Stimulated activated CD8-positive, alpha-beta memory T cell treated with anti-CD3 and anti-CD28 coated beads, Interleukin-4, amount 100 ng/mL, for 1 hour (primary cell): ENCODE data around the gene COPS3.

ENCODE experiments used
- DNase-seq, 2 donors: peaks; one replicate each; pipeline ENCODE4 v3.0.0-alpha.2; 2020; ENCODE audit warnings: low read depth in 2 of 2, low spot score in 1 of 2

Gene COPS3

DNA sequence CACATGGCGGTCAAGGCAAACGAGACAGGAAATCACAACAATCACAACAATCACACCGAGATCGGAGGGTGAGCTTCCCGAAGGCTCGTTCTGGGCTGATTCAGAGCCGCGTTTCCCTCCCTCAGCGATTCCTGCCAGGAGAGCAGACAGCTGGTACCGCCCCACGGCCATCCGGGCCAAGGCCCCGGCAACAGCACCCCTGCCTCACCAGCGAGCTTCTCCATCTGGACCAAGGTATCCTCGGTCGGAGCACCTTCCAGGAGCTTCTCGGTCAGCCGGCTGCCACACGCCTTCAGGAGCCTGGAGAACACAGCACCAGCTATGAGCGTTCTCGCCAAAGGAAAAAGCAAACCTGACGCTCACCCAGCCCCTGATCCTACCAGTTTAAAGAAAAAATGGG is 59.7 kb downstream of the COPS3 start:
- DNase-seq: no peak

DNA sequence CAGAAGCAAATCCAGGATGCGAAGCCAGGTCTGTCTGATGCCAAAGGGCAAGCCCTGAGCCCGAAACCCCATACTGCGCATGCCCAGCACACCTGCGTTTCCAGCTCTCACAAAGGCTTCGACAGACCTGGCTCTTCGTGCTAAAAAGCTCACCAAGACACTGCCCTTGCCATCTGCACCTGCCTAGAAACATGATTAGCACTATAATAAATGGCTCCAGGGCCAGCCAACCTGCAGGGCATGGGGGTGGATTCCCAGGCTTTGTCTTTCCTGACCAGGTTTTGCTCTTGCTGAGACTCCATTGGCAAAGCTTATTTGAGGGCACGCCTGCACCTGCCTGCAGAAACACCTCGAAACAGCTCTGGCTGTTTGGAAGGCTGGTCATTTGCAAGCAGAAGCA is 60.5 kb downstream of the COPS3 start:
- no peak for DNase-seq

DNA sequence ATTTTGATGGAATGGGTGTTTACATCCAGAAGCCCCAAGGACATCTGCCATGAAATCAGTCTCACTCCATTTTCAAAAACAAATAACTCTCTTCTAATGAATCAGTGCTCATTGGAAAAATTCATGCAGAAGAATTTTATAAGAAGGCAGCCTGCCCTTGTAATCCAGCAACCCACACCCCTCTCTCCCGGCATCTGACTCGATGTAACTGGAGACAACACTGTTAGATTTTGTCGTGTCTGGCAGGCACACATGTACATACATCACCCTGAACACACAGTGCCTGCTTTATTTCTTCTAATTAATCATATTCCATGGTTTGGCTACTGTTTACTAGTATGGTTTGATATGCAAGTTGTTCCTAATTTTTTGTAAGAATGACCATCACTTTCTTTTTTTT is 63.1 kb downstream of the COPS3 start:
- no peak for DNase-seq

DNA sequence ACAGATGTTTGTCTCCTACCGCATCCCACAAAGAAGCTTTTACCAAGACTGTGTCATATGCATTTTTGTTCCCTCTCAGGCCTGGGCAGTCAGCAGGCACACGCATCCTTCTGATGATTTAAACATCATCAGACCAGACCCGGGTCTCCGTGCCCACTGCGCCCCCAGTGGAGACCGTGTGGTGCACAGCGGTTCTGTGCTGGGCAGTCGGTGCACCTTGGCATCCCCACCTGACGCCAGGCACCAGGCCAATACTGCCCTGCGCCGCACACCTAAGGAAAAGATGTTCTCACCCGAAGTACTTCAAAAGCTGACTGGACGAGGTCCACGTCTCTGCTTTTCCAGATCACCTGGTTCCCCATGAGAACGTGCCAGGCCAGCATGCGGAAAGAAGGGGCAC is 64.3 kb downstream of the COPS3 start:
- no peak for DNase-seq

DNA sequence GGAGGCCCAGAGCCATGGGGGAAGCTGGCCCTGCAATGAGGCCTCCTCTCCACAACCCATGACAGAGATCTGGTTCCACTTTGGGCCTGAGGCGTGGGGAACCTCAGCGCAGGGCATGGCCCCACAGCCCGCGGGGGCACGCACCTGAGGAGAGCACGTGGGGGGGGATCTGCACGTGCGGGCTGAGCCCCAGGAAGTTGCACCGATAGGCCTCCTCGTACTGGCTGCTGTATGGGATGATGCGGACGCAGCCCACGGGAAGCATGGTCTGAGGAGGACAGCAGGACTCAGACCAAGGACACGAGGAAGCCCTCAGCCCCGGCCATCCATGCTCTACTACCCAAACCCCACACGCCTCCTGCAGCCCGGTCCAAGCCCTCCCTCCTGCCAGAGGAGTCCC is 64.8 kb downstream of the COPS3 start:
- DNase-seq: no peak

DNA sequence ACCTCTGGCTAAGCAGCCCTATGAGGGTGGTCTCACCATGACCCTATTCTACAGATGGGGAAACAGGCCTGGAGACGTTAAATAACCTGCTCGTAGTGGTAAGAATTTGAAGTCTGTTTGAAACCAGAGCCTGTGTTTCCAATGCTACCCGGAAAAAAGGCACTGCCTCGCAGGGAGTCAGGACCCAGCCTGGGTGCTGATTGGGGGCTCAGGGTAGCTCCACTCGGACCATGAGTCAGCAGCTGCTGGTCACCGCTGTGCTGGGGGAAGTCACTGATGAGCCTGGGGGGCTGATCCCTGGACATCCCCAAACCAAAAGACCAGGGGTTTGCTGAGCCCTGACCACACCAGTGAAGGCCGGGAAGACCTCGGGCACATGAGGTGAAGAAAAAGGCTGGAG is 65.5 kb downstream of the COPS3 start:
- DNase-seq: no peak

DNA sequence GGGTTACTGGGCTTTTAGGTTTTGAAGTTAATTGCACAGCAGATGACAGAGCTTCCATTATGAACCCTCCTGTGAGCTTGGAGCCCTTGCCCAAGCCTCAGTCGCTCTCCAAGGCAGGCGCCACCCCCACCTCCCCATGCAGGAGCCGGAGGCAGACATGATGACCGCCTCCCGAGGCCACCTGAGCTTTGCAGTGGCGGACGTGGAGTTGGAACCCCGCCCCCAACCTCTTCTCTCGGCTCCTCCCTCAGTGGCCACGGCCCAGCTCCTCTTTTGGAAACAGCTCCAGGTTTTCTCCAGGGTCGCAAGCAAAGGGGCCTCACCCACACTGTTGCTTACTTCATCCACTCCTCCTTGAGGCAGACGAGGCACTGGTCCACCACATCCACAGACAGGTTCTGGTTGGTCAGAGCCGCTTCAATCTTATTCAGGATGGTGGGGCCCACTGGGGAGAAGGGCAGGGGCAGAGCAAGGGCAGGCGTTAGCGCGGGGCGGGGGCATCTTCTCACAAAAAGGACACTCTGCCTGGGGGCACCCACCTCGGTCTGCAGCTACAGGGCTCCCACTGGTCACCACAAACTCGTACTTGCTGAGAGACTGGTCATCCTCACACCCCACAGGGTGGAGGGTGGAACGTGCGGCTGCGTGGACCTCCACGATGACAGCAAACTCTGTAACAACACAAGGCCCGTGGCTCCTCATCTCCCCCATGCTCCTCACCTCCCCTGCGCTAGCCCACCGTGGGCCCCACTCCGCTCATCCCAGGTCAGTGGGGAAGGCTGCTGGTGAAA is 66.2 kb downstream of the COPS3 start:
- DNase-seq: no peak

DNA sequence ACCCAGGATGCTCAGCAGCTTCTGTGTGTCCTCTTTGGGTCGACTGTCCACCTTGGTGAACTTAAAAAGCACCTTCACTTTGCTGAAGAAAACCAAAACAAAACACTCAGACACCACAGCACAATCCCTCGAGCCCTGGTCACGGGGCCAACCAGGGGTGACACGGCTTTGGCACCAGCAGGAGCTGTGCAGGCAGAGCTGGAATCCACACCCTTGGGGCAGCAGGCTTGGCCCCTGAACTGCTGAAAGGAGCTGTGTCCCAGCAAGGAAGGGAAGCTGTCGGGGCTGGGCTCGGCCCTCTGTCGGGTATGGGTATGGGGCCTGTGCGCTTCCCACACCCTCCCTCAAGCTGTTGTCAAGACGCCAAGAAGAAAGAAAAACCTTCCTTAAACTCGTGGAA is 67.3 kb downstream of the COPS3 start:
- DNase-seq: no peak

DNA sequence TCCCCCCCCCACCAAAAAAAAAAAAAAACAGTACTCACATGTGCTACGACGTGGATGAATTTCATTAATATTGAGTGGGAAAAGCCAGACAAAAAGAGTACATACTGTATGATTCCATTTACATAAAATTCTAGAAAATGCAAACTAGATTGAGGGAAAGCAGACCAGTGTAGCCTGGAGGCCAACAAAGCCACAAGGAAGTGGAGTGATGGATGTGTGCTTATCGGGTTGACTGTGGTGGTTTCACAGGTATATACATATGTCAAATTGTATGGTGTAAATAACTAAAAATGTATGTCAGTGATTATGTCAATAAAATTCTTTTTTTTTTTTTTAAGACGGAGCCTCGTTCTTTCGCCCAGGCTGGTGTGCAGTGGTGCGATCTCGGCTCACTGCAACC is 73.0 kb downstream of the COPS3 start:
- DNase-seq: no peak

DNA sequence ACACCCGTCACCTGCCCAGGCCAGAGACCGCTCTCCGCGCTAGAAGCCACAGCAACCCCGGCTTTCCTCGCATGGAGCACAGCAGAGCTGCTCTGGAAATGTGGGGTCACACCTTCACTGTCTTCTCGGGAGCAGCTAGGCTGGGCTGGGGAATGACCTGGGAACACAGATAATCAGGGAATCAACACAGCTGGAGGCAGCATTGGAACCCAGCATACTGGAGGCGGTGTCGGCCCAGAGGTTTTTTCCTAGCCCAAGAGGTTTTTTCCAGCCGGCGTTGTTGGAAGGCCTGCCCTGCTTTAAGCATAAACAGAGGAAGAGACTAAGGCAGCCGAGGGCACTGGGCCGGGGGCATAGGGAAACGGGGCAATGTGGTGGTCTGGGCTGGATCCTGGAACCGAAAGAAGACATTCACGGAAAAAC is 74.1 kb downstream of the COPS3 start:
- no peak for DNase-seq

DNA sequence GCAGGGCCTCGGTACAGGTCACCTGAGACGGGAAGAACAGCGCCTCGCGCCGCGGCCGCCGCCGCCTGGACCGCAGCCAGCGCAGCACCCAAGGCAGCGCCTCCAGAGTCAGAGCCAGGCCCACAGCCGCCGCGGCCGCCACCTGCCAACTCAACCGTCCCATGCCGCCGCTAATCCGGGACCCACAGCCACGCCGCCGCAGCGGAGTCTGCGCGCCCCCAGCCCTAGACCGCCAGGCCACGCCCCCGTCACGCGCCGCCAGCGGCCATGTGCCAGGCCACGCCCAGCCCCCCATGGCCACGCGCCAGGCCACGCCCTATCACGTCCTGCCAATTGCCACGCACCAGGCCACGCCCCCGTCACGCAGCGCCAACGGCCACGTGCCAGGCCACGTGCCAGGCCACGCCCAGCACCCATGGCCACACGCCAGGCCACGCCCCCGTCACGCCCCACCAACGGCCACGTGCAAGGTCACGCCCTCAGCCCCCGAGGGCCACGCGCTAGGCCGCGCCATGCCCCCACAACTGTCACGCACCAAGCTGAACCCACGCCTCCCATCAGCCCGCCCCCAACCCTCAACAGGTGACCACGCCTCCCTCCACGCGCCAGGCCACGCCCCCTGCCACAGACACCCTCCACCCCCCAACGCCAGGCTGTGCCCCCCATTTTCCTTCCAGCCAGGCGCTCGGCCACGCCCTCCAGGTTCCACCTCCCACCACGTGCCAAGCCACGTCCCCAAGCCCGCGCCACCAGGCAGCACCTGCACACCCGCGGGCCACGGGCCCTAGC is 74.7 kb downstream of the COPS3 start, which contains the start of gene PLD6:
PLD6 (minus strand) TSS at position 210 of the 789 bp plus-strand sequence; CDS start at position 163, 47 bp downstream.
- peak; percentile 66 to 75 for DNase-seq

DNA sequence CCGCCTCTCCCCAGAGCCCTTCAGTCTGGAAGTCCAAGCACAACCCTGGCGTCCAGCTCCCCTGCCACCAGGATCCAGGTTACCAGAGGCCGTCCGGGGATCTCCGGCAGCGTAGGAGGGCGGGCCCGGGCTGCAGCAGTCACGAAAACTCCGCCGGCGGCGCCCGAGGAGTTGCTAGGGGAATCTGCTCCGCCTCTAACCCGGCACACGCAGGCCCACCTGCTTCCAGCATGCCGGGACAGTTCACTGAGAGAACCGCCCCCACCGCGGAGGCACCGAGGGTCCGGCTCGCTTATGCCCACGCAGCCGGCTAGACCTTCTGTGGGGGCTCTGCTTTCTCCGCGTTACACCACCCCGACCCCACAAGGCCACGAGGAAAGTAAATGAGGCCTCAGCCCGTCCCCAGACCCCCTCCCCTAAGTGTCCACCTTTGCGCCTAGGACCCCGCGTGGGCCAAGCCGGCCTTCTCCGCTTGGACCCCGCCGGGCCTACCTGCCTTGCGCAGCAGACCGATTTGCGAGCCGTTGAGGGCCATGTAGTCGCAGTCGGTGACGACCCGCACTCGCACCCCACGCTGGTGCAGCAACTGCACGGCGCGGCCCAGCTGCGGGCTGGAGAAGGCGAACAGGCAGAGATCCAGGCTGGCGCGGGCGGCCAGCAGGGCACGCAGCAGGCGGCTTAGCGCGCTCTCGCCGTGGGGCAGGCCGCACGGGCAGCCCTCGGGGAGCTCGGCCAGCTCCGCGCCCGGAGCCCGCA is 75.5 kb downstream of the COPS3 start:
- no peak for DNase-seq

DNA sequence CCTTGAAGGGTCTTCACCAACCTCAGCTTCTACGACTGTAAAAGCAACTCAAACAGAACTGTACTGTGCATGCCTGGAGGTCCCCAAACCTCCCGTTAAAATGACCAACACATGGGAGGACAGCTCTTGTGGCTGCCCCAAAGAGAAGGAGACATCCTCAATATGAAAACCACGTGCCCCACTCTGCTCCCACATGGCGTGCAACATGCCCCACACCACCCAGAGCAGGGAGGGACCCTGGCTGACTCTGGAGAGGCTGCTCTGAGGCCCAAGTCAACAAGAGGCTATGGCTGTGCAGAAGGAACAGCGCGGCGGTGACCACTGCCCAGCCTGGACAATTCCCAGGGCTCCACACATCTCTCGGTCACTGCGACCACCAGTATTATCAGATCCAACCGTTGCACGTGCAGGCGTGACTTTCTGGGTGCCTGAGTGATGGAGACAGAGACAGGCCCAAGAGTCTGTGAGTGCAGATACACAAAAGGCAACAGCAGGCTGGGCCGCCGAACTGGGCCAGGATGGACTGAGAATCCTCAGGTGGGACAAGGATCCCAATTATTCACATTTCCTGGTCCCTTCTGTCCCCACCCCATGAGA is 76.3 kb downstream of the COPS3 start:
- no peak for DNase-seq

DNA sequence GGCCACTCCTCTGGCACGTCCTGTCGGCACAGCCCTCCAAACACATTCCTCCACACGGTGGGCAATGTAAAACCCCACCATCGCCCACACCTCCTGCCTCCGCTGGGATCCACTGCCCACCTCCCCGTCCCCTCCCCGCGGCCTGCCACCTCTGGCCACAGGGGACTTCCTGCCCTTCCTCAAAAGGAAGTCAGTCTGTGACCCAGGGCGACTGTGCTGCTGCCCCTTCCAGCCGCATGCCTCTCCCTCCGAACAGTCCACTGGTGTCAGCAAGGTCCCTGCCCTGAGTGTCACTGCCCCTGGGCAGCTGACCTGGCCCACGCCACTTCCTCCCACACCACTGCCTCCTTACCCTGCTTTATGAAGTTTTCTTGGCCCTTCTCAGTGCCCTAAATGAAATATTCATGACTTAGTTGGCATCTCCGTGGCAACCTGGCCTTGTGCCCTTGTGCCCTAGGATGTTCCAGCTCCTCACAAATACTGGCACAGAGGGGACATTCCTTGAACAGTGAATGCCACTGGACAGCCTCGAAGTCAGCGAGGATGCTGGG is 76.9 kb downstream of the COPS3 start:
- no peak for DNase-seq

DNA sequence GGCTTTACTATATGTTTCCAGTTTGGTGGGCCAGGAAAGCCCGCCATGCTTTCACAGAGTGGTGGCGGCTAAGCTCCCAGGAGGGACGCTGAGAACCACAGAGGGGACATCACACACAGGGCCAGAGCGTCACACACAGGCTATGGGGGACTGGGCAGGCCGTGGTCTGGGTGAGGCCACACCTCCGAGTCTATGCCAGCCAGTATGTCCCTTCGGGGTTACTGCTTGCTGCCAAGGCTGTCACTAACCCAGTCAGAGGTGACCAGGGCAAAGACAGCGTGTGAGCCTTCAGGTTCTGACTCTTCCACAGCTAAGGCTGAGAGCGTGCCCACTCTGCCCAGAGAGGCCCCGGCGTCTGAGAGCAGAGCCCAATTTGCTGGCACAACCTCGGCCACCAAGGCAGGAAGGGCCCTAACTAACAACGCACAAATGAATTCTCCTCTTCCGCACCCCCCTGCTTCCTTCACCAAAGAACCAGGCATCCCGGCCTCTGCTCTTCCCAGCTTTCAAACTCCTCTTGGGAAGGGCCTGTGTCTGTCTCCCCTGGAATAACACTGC is 77.8 kb downstream of the COPS3 start:
- DNase-seq: no peak

DNA sequence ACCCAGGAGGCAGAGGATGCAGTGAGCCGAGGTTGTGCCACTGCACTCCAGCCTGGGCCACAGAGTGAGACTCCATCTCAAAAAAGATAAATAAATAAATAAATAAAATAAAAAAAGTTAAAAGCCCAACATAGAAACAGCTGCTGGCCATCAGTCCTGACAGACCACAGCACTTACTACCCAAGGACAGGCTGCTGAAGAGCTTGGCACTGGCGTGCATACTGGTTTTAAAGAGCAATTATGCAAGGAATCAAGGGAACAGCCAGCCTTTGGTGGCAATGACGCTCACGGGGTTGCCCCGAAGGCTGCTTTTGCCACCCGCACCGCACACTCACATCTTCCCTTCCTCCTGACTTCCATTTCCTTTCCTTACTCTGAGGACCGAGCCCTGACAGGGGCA is 79.1 kb downstream of the COPS3 start:
- DNase-seq: no peak

DNA sequence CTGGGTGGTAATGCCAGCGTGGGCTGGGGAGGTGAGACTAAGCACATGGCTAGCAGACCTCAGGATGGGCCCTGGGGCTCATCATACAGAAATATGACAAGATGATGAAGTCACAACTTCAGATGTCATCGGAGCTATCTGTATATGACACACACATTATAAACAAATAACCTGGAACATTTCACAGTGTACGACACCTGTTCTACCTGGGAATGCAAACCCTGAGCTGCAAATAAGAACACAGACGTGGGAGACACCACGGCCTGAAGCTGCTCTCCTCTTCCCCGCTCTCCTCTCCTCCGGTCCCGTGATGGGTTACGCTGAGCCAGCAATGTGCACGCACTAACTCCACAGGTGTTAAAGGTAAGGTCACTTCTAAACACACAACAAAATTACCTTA is 79.8 kb downstream of the COPS3 start:
- no peak for DNase-seq

DNA sequence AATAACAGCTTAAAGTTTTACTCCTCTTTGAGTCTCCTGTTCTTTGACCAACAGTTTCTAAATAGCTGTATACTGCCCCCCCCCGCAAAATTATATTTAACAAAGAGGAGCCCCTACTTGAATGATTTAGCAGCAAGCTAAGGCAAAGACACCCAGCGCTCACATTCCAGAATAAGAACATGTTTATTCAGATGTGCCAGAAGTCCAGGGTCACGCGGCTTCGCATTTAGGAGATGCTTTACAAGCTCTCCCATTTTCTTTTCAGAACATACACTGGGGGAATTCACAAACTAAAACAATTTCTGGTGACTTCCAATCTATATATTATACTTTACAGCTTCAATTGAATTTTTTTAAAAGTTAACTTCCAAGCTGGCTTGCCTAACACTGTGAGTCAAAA is 80.2 kb downstream of the COPS3 start:
- DNase-seq: no peak

DNA sequence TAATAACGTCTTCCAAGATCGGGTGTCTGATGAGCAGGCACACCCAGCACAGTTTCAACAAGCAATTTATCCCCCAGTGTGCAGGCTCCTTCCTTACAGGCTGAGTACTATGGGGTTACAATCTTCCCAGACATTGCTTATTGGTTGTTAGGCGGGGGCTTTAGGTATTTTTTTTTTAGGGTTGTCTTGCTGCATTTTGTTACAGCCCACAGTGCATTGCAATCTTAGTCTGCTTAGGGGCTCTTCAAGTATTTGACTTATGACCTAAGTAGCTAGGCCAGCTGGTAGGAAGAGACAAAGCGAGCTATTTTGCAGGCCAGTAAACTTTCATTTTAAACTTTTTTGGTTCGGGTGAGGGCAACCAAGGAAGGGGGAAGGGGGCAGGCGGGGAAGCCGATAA is 80.7 kb downstream of the COPS3 start:
- DNase-seq: no peak

DNA sequence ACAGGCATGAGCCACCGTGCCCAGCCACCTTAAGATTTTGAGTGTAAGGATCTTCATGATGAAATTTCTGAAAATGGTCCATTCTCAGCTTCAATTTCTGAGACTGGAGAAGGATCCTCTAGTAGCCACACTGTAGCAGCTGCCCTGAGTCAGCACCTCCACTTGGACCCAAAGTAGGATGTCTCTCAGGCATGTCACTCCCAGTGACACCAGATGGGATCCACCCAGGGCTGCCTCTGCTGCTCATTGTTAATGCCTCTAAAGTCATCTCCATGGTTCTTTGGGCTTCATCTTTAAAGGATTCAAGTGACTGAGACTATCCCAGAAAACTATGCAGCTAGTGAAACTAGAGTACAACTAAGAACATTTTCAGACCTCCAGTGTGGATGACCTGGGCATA is 82.8 kb downstream of the COPS3 start:
- DNase-seq: no peak

DNA sequence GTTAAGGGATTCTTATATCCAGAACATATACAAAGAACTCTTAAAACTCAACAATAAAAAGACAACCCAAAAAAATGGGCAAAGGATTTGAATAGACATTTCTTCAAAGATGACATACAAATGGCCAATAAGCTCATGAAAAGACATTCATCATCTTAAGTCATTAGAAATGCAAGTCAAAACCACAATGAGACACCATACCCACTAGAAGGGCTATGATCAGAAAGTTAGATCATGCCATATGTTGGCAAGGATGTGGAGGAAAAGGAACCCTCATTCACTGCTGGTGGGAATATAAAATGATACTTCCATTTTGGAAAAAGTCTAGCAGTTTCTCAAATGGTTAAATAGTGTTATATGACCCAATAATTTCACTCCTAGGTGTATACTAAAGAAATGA is 84.3 kb downstream of the COPS3 start:
- no peak for DNase-seq
